Endometrium (tissue), 2 donors: Measurements from ENCODE around the gene EID2.

Source experiments
- FAIRE-seq: peaks from 2 replicates; lab custom pipeline; 2012; peaks lifted over from hg19 to GRCh38; lab: Jason Lieb, UNC
- donor health status: control.
- donor health status: control.

EID2 gene, protein sequence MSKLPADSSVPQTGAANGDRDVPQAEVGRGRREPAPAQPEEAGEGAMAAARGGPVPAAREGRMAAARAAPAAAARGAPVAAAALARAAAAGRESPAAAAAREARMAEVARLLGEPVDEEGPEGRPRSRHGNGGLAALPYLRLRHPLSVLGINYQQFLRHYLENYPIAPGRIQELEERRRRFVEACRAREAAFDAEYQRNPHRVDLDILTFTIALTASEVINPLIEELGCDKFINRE

DNA sequence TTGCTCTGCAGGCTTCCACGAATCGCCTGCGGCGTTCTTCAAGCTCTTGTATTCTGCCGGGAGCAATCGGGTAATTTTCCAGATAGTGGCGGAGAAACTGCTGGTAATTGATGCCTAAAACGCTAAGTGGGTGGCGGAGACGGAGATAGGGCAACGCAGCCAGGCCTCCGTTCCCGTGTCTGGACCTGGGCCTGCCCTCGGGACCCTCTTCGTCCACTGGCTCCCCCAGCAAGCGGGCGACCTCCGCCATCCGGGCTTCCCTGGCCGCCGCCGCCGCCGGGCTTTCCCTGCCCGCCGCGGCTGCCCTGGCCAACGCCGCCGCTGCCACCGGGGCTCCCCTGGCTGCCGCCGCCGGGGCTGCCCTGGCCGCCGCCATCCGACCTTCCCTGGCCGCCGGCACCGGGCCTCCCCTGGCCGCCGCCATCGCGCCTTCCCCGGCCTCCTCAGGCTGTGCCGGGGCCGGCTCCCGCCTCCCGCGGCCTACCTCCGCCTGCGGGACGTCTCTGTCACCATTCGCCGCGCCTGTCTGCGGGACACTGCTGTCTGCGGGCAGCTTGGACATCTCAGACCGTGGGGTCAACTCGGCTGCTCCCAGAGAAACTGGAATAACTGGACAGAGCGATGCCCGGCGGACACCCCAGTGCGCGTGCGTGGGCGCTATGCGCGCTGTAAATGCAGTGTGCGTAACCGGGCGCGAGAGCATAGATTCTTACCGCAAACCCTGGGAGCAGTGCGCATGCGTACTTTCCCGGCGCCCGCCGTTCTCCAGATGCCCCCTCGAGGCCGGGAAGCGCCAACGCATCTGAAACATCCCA, at the start of gene EID2:
Gene EID2 (minus strand): TSS at position 644 of the 815 bp plus-strand sequence. CDS start 82 bp downstream, at position 562.
- FAIRE-seq, result peak; percentile 90

DNA sequence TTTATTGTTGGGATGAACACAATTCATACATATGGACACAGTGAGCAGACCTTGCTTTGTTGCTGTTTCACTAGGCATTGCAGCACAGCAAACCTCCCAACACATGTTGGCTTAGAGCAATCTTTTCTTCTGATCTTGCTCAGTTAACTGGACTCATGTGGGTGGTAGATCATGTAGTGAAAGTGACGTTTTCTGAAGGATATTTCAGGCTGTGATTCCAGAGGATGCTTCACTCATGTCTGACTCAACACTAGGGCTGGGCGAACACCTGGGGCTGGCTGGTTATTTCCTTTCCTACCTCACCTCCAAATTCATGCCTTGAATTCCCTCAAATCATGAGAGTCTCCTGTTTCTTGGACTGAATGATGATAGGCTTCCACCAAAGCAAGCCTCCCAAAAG, 48.1 kb upstream of the EID2 start:
- no peak for FAIRE-seq

DNA sequence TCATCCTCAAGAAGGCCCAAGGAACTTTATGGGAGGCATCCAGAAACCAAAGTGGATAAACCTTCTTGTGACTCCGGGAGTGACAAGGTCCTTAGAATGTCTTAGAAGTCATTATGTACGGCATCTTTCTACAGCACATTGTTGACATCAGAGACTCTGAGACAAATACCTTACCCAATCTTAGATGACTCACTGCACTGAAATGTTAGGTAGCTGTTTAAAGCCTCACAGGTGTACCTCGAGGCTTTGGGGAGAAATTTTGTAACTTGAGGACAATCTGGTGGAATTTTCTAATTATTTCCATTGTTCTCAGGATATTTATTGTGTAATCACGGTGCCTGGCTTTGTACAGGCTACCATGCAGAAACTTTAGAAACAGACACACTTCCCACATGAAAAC, 47.5 kb upstream of the EID2 start:
- no peak for FAIRE-seq

DNA sequence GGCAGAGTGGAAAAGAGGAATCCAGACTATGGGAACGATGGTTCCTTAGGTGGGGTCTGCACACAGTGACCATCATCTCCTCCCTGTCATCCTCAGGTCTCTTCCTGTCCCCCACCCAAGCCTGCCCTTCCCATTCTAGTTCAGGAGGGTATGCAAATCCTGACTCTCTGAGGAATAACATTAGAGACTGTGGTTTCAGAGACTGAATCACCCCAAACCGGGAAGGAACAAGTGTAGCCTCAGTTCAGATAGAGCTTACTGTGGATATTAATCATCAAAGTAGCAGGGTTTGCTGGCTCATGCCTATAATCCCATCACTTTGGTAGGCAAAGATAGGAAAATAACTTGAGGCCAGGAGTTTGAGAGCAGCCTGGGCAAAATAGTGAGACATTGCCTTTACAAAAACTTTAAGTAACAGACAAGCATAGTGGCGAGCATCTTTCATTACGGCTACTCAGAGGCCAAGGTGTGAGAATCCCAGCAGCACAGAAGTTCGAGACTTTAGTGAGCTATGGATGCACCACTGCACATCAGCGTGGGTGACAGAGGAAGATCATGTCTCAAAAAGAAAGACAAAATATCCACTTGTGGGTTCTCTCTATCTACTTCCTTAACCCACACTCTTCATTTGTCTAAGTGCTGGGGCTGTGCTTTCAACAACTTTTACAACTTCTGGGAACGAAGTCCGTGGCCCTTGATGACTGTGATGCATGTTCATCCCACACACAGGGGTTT, 43.1 kb upstream of the EID2 start:
- FAIRE-seq, result no peak

DNA sequence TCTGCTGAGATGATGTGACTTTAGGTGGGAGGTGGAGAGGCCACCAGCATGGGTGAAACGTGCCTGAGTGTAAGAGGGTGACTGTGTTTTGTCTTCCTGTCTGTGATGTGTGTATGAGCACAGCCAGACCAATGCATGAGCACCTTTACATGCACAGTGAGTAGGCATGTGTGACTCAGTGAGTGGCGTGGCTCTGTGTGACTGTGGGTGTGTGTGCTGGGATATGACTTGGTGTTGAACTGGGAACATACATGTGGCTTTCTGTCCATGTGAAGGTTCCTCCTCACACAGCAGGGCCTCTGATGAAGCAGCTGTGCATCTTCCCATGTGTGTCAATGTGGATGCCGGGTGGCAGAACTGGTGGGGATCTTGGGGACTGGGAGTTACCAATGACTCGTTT, 42.5 kb upstream of the EID2 start:
- no peak for FAIRE-seq

DNA sequence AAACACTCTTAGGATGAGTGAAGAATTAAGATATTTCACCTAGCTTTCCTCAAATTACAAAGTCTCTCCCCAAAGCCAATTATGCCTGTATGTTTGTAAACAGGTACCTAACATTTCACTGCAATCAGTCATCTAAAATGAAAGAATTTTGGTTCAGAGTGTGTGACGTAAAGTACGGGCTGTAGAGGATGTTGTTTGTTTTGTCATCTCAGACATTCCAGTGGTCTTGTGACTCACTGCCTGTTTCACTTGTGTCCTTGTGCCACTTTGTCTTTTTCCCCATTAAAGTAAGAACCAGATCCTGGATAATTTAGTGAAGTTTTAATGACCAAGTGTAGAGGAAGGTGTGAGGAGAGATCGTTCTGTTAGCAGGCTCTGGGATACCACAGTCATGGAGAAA, 28.6 kb upstream of the EID2 start:
- FAIRE-seq, result no peak

DNA sequence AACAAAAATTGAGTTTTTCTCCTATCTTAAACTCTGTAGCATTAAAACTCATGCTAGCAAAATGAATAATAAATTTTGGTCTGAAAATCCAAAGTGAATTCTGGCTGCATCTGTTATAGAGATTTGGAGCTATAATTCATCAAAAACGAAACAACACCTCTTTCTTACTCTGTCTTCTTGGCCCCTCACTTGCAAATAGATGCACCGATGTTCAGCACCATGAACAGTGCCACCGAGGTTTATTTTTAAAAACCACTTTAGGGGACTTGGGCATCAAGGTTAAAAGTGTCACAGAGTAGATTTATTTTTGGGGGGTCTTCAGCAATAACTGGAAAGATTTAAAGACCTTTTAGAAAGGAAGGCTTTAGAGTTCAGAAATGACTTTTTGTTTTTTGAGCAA, 26.1 kb upstream of the EID2 start:
- no peak for FAIRE-seq

DNA sequence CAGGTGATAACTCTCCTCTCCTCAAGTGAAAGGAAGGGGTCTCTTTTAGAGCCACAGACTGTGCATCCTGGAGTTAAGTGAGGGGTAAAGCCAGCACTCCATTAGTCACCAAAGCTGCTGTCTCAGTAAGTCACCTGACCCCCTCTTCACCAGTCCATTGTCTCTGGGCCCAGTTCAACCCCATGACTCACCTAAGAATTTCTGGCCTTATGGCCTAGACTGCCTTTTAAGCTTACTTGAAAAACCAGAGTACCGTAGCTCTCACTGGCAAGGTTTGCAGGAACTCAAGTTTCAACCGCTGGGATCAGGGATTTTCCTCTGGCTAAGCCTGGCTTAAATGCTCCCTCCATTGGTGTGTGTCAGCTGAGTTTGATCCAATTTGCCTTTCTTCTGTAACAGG, 23.4 kb upstream of the EID2 start:
- no peak for FAIRE-seq

DNA sequence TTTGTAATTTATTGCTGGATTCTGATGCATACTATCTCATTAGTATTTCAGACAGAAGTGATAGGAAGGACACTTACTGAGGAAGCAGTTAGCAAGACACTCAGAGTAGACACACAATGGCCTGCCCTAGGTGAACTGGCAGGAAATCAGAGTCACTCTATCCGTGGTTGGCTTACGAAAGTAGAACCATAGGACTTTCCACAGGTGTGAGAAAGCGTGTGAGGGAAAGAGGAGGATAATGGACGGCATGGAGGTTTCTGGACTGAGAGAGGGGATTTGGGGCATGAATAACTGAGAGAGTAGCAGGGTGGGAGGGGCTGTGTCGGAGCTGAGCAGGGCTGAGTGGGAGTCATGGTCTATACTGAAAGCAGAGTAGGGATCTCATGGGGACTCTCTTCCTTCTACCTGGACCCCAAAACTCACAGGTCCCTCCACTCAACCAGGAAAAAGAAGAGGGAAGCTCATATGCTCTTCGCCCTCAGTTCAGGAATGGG, 18.7 kb upstream of the EID2 start:
- FAIRE-seq, result no peak

DNA sequence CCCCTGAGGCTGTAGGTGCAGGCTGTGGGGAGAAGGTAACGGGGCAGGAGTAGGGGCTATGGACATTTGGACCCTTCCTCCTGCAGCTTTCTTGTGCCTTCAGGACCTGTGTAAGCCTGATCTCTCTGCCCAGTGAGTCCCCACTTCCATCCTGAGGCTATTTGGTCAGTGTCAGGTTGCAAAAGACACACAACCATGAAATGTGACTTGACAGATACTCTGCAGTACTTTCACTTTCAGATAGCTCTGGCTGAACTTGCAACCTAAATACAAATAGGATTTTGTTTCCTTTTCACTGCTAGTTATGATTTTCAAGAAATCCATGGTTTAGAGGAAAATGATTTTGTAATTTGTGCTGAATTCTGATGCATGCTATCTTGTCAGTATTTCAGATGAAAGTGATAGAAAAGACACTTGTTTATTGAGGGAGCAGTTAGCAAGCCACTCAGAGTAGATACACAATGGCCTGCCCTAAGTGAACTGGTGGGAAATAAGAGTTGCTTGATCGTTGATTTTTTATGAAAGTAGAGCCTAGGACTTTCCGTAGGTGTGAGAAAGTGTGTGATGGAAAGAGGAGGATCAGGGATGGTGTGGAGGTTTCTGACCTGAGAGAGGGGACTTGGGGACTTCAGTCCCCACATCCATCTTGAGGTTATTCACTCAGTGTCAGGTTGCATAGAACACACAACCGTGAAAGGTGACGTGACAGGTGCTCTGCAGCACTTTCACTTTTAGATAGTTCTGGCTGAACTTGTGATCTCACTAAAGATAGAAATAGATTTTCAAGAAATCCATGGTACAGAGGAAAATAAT, 18.1 kb upstream of the EID2 start:
- no peak for FAIRE-seq

DNA sequence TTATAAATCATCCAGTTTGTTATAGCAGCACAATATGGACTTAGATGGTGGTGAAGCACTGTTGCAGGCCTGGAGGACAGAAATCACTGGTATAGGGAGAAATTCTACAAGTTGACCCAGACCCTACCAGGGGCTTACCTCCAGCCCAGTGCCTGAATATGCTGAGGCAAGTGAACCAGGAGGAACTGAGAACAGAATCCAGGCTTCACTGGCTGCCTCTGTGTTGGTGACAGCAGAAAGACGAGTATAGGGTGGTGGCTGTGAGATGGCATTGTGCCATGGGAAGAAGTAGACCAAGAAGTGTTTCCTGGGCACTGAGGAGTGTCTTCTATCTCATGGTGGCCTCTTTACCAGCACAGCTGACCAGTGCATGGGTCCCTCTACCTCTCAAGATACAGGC, 15.9 kb upstream of the EID2 start:
- no peak for FAIRE-seq

DNA sequence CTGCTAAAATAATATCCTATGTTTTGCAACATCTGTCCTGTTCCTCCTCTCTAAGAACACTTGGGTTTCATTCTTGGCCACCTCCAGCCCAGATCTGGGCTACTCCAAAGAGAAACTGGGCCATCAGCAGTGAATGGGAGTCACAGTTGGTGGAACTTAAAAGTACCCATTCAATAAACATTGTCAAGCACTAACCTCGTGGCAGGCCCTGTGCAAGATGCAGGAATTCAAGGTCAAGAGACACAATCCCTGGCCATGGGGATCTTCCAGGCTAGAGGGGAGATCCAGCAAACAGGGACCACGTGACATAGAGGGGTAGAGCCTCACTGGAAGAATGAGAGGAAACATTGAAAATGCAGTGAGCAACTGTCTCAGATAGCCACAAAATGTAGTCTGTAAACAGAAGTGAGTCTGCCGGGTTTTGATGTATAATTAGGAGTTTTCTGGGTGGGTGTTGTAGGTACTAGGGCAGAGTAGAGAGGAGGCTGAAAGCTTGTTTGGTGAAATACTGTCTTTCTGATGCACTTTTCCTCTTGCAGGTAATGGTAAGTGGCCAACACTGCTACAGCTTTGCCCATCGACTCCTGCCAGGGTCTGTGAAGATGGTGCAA, 14.8 kb upstream of the EID2 start:
- no peak for FAIRE-seq

DNA sequence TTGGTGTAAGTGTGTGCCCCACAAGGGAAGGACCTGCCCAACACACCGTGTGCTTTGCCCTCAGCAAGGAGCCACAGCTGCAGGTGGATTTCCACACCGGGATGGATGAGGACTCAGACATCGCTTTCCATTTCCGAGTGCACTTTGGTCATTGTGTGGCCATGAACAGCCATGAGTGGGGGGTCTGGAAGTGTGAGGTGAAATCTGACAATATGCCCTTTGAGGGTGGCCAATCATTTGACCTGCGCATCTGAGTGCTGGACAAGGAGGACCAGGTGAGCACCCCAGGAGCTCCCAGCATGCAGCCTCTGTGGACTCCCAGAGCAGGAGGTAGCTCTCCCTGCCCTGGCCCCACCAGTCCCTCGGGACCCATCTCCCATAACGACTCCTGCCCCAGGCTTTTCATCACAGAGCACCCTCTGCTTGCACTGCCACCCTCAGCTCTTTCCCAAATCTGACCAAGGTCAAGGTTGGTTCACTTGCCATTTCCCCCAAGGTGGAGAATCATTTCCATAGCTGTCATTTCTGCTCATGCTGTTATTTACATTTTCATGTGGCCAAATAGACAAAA, 13.2 kb upstream of the EID2 start:
- FAIRE-seq, result no peak

DNA sequence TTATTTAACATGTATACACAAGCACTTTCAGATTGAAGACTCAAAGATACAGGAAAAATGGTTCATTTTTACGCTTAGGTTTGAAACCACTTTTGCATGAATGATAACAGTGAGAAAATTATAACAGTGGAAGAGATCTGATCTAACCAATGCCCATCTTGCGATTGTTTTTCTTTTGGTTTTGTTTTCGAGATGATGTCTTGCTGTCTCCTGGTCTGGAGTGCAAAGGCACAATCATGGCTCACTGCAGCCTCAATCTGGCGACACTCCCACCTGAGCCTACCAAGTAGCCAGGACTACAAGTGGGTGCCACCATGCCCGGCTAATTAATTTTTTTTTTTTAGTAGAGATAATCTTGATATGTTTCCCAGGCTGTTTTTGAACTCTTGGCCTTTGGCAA, 10.2 kb upstream of the EID2 start:
- no peak for FAIRE-seq

DNA sequence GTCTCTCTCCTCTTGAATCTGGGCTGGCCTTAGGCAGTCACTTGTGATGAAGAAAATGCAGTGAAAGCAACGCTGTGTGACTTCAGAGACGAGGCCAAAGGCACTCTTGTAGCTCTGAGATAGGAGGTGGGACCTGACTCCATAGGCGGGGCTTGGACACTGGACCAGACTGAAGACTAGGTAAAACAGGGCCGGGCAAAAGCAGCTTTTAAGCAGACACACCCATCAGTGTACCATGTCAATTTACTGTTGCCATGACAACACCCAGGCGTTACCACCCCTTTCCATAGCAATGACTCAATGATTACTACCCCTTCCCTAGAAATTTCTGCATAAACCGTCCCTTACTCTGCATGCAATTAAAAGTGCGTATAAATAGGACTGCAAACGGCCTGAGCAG, 6.6 kb upstream of the EID2 start:
- FAIRE-seq, result no peak

DNA sequence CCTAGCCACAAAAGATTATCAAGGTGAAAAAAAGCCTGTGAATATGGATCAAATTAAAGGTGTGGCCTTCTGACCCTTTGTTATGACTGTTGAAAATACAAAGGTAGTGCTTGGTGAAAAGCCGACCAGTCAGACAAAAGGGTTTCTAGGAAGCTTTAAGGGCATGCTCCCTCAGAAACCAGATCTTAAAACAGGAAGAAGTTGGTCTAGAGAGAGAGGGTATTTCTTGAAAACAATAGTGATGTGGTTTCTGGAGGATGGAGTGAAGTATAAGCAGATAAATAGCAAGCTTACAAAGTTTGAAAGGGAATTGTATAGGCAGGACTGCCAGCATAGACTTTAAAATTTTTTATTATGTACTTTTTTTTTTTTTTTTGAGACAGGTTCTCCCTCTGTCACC, 5.0 kb upstream of the EID2 start:
- no peak for FAIRE-seq

DNA sequence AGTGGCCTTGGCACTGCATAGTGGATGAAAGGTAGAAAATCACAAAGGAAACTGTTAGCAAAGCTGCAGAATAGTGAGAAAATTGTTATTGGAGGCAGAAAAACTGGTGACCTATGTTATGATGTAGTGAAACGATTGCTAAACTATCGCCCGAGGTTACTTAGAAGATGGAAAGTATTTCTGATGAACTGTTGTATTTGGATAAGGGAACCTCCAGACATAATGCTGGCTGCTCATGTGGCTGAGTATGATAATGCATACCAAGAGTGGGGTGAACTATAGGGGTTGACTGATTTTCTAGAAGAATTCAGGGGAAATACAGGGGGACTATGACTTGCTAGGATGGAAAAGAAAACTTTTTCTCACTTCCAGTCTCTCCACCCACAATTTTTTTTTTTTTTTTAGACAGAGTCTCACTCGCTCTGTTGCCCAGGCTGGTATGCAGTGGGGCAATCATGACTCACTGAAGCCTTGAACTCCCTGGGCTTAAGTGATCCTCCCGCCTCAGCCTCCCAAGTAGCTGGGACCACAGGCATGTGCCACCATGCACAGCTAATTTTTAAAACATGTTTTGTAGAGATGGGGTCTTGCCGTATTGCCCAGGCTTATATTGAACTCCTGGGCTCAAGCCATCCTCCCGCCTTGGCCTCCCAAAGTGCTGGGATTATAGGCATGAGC, 4.4 kb upstream of the EID2 start:
- no peak for FAIRE-seq

DNA sequence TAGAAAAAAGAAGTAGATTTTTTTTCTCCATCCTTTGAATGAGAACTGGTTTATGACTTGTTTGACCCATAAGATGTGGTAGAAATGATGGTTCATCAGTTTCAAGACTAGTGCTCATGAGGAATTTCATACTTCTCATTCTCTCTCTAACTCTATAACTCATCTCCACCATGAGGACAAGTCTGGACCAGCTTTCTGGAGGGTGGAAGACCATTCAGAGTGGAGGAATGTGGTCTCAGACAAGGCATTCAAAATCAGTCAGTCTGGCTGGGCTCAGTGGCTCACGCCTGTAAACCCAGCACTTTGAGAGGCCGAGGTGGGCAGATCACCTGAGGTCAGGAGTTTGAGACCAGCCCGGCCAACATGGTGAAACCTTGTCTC, 3.5 kb upstream of the EID2 start:
- FAIRE-seq, result no peak

DNA sequence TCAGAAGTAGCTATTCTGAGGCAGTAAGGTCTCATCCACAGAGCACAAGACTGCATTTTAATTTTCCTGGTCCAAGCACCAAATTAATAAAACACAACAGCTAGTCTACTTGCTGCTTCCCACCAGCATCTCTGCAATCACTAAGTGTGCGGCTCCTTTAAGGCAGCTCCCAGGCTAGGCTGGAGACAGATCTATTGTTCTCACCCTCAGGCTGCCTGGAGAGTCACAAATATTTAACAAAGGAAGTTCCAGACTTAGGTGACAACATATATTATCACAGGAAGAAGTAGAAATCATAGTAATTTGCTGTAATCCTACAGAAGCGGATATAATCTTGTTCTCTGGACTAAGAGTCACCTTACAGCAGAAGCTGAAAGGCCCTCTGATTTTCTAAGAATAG, 2.2 kb upstream of the EID2 start:
- no peak for FAIRE-seq

DNA sequence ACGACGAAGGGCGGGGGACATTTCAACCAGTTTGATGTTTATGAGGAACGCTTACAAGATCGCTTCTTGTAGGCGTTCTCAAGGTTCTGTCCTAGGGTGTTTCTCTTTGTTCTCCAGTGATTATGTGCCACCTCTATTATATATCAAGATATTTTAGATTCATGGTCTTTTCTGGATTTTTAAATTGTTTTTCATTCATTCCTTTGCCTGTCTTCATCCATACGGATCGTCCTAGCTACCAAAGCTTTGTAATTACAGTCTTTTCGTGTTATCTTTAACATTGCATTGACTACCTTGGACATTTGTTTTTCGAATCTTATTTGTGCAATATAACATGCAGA, 342 bp upstream of the EID2 start:
- no peak for FAIRE-seq

DNA sequence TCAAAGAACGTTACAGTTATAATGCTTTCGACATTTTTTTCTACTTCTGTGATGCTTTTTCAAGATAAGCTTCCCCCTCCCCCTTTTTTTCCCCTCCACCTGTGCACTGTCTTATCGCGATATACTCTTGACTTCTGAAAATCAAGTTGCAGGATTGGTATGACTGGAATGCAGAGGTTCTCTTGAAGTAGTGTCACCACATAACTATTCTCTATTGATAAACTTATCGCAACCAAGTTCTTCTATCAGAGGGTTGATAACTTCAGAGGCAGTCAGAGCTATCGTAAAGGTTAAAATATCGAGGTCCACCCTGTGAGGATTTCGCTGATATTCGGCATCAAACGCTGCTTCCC, 820 bp downstream of the EID2 start:
- FAIRE-seq, result no peak
